OCI-LY1 (cell line): ENCODE data around the gene CTNNBL1.

Experiments
- CTCF ChIP-seq: fragments of 200-600 bp; sonication (generic), shearing (Covaris generic); IDR thresholded peaks from 2 replicates; pipeline ENCODE4 v1.5.1; 2017; ENCODE audit warnings: mild to moderate bottlenecking, antibody characterized with exemption, low read length, moderate library complexity, mixed read lengths
- EZH2 ChIP-seq: fragments of 200-600 bp; sonication (generic), shearing (Covaris generic); IDR thresholded peaks from 2 replicates; pipeline ENCODE4 v1.8.0; 2017; ENCODE audit warnings: borderline replicate concordance, mixed run types, mild to moderate bottlenecking, antibody characterized with exemption, low read length, moderate library complexity, mixed read lengths

DNA sequence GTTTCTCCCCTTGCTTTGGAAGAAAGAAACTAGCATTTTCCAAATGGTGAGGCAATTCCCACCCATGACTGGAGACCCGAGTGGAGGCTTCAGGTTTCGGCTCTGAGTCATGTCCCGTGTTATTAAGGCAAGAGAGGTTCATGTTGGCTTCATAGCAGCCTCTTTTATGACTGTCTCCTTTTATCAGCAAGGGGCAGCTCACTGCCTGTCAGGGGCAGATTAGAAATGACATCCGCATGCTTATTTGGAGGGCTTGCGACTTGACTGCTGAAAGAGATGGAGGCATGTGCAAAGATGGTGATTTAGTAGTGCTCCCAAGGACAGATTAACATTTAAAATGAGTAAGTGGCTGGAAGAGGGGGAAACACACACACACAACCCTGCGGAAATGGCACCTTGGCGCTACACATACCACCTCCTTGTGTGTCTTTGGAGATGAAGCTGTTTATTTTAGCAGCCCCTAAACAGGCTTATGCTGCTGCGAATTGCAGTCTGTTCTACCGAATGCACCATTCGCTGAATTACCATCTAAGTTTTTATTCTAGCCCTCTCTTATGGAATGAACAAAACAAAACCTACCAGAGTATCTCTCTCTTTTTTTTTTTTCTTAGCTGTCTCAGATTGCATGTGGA, 157.0 kb downstream of the CTNNBL1 start:
- no peak for TF ChIP-seq CTCF
- TF ChIP-seq EZH2 = no peak
